Parathyroid adenoma (tissue), 2 donors: ENCODE measurements around the gene ZMIZ1.

ENCODE experiments used
- H2AFZ ChIP-seq: fragments of 300-600 bp; sonication (generic); one replicate; pipeline ENCODE4 v1.7.0; 2017; ENCODE audit warnings: antibody characterized with exemption, mild to moderate bottlenecking
- H3K27ac ChIP-seq: fragments of 300-600 bp; sonication (generic); one replicate; pipeline ENCODE4 v1.7.0; 2017
- H3K27me3 ChIP-seq: fragments of 300-600 bp; sonication (generic); one replicate; pipeline ENCODE4 v1.7.0; 2017; ENCODE audit warnings: low read length; ENCODE audit not compliant: control insufficient read depth, insufficient read depth
- H3K36me3 ChIP-seq: fragments of 300-600 bp; sonication (generic); one replicate; pipeline ENCODE4 v1.7.0; 2017; ENCODE audit warnings: low read length; ENCODE audit not compliant: control insufficient read depth, insufficient read depth
- H3K4me1 ChIP-seq: fragments of 300-600 bp; sonication (generic); one replicate; pipeline ENCODE4 v1.7.0; 2017; ENCODE audit warnings: control low read depth
- H3K4me2 ChIP-seq: fragments of 300-600 bp; sonication (generic); one replicate; pipeline ENCODE4 v1.7.0; 2017; ENCODE audit warnings: low read length
- H3K4me3 ChIP-seq: fragments of 300-600 bp; sonication (generic); one replicate; pipeline ENCODE4 v1.7.0; 2017; ENCODE audit warnings: low read depth, low read length
- H3K79me2 ChIP-seq: fragments of 300-600 bp; sonication (generic); one replicate; pipeline ENCODE4 v1.7.0; 2017; ENCODE audit warnings: control low read depth
- H3K9ac ChIP-seq: fragments of 300-600 bp; sonication (generic); one replicate; pipeline ENCODE4 v1.7.0; 2017; ENCODE audit warnings: mild to moderate bottlenecking
- H3K9me3 ChIP-seq: fragments of 300-600 bp; sonication (generic); one replicate; pipeline ENCODE4 v1.7.0; 2017; ENCODE audit warnings: low read length; ENCODE audit not compliant: control insufficient read depth
- CTCF ChIP-seq: fragments of 300-600 bp; sonication (generic); IDR thresholded peaks from one replicate; pipeline ENCODE4 v1.7.0; 2017; ENCODE audit warnings: antibody characterized with exemption, mild to moderate bottlenecking
- donor health status: primary hyperparathyroidism.

Gene ZMIZ1

GRCh38 chr10:79096514-79096913 lies 27.7 kb downstream of the ZMIZ1 start:
- no peak overlapping the region for H3K4me2 ChIP-seq
- peaks cover 11% of the 10 kb centered on the region for H3K4me1 ChIP-seq
- no peak overlapping the region for H2AFZ ChIP-seq
- no peaks in the 10 kb centered on the region for H3K9me3 ChIP-seq
- H3K36me3 ChIP-seq = no peaks in the 10 kb centered on the region
- no peak for TF ChIP-seq CTCF
- peaks cover 74% of the 10 kb centered on the region for H3K79me2 ChIP-seq
- no peak overlapping the region for H3K9ac ChIP-seq
- H3K4me3 ChIP-seq = no peak overlapping the region
- H3K27ac ChIP-seq = no peak overlapping the region
- no peaks in the 10 kb centered on the region for H3K27me3 ChIP-seq

- H3K4me2 ChIP-seq = no peak overlapping the region
- H3K9me3 ChIP-seq = no peaks in the 10 kb centered on the region
- no peak overlapping the region for H3K9ac ChIP-seq
- peaks cover 18% of the 10 kb centered on the region for H3K4me1 ChIP-seq
- H2AFZ ChIP-seq = no peak overlapping the region
- no peak for TF ChIP-seq CTCF
- H3K27ac ChIP-seq = no peak overlapping the region
- H3K79me2 ChIP-seq = peaks cover 71% of the 10 kb centered on the region
- H3K36me3 ChIP-seq = no peaks in the 10 kb centered on the region
- no peaks in the 10 kb centered on the region for H3K27me3 ChIP-seq
- no peak overlapping the region for H3K4me3 ChIP-seq
These were observed 28.5 kb downstream of the ZMIZ1 start for GRCh38 chr10:79097021-79097872.

GRCh38 chr10:79098061-79098460 lies 29.3 kb downstream of the ZMIZ1 start:
- TF ChIP-seq CTCF = no peak
- Histone ChIP-seq H3K9me3 (no peaks in the 10 kb centered on the region), H3K4me3 (no peak overlapping the region), H3K27me3 (no peaks in the 10 kb centered on the region), H3K4me2 (no peak overlapping the region), H3K9ac (no peak overlapping the region), H3K27ac (no peak overlapping the region), H3K79me2 (peaks cover 65% of the 10 kb centered on the region), H3K36me3 (no peaks in the 10 kb centered on the region), H2AFZ (no peak overlapping the region), H3K4me1 (peaks cover 19% of the 10 kb centered on the region)

- H3K4me3 ChIP-seq = no peak overlapping the region
- no peak for TF ChIP-seq CTCF
- H3K9ac ChIP-seq = no peak overlapping the region
- H3K4me2 ChIP-seq = no peak overlapping the region
- no peaks in the 10 kb centered on the region for H3K27me3 ChIP-seq
- H3K79me2 ChIP-seq = peaks cover 61% of the 10 kb centered on the region
- H3K27ac ChIP-seq = no peak overlapping the region
- H3K36me3 ChIP-seq = no peaks in the 10 kb centered on the region
- no peak overlapping the region for H2AFZ ChIP-seq
- peaks cover 19% of the 10 kb centered on the region for H3K4me1 ChIP-seq
- no peaks in the 10 kb centered on the region for H3K9me3 ChIP-seq
These were observed 29.8 kb downstream of the ZMIZ1 start for GRCh38 chr10:79098596-79099015.
